ENCODE data around the gene TROAP. TPM values are rescaled to one million over a fixed set of nuclear protein-coding genes. Genes with fewer than 3 reads are reported as not detected.
A peak's percentile ranks its signal among the peaks of the same experiment; 100 is the strongest.
"Not testable (repeated sequence)": the region's sequence is repeated elsewhere in the genome, so short reads cannot be mapped to it uniquely, and the experiment has no call there.

TROAP gene
- total RNA-seq, 1 experiment from 2014 or later: 35.2 TPM

DNA sequence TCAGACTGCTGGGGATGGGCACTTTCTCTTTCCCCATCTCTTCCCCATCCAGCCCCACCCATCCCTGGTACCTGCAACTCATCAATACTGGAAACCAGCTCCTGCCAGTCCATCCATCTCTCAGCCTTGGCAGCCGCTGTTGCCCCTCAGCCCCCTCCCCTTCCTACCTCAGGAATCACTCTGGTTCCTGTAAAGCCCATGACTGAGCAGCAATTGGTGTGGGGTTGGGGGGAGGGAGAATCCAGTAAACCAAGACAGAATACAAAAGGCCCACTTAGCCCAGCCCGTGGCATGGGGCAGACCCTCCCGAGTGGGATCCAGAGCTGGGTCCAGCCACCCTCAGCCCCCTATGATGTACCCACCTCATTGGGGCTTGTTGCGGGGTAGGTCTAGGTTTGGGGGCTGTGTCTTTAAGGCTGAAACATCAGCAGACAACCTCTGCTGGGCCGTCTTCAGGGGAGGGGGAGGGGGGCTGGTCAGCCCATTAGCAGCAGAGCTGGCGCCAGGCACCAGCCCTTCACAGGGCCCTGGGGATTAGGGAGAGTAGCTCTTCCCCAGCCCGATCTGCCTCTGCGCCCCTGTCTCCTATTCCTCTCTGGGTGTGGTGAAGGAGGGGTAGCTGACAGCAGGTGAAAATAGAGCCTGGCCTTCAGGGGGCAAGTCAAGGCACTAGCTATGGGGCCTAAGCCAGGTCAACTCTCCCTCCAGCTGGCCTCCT lies 28.8 kb upstream of the TROAP start:
- DNase-seq (ENCODE audit: extremely low read depth, low read depth): no peak

DNA sequence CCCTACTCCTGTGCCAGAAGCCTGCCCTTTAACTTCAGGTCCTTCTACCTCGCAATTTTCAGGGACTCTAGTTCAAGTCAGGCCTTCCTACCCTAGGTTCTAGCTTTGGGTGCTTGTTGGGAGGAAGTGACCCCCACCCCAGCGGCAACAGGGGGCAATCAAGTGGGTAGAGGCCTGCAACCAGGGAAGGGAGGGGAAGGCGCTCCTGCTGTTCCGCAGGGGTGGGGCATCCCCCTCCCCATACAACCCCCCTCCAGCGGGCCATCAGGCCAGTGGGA lies 28.3 kb upstream of the TROAP start:
- no peak for DNase-seq (ENCODE audit: extremely low read depth, low read depth)

DNA sequence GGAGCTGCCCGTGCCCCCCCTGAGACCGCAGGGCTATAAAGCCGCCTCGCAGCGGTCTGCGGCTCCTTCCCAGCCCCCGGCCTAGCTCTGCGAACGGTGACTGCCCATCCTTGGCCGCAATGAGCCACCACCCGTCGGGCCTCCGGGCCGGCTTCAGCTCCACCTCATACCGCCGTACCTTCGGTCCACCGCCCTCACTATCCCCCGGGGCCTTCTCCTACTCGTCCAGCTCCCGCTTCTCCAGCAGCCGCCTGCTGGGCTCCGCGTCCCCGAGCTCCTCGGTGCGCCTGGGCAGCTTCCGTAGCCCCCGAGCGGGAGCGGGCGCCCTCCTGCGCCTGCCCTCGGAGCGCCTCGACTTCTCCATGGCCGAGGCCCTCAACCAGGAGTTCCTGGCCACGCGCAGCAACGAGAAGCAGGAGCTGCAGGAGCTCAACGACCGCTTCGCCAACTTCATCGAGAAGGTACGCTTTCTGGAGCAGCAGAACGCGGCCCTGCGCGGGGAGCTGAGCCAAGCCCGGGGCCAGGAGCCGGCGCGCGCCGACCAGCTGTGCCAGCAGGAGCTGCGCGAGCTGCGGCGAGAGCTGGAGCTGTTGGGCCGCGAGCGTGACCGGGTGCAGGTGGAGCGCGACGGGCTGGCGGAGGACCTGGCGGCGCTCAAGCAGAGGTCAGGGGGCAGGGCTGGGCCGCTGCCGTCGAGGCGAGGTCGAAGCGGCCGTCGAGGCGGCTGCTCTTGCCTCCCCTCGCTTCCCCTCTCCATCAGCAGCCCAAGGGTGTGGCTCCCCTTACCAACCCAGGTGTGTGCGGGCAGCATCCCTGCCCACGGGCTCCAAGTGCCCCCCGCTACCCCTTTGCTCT lies 27.7 kb upstream of the TROAP start, which contains the start of gene PRPH:
Gene PRPH (plus strand): TSS at position 66 of the 855 bp plus-strand sequence. CDS start 54 bp downstream, at position 120.
- DNase-seq (ENCODE audit: extremely low read depth, low read depth): no peak

DNA sequence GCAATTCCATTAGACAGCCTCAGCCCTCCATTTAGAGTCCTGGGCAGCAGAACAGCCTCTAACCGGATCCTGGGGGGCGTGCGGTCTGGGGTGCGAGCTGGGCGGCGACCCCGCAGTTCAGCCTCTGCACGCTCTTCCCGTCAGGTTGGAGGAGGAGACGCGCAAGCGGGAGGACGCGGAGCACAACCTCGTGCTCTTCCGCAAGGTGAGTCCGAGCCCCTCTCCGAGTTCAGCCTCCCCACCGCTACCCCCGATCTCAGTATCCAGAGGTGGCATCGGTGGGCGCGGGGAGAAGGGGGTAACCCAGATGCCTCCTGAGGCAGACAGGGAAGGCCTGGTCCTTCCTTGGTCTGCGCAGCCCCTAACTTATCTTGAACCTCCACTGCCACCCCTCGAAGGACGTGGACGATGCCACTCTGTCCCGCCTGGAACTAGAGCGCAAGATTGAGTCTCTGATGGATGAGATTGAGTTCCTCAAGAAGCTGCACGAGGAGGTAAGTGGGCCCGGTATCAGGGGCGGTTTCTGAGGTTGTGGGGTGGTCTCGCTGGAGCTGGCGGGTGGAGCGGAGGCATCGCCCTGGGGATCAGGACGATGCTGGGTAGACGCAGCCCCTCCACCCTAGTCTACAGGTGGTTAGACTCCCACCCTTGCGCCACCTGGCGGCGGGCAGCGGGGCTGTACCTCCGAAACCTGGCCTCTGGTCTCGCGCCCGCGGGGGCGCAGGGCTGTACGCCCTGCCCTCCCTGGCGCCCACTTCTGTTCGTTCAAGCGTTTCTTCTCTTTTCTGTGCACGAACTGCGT lies 26.8 kb upstream of the TROAP start:
- no peak for DNase-seq (ENCODE audit: extremely low read depth, low read depth)

DNA sequence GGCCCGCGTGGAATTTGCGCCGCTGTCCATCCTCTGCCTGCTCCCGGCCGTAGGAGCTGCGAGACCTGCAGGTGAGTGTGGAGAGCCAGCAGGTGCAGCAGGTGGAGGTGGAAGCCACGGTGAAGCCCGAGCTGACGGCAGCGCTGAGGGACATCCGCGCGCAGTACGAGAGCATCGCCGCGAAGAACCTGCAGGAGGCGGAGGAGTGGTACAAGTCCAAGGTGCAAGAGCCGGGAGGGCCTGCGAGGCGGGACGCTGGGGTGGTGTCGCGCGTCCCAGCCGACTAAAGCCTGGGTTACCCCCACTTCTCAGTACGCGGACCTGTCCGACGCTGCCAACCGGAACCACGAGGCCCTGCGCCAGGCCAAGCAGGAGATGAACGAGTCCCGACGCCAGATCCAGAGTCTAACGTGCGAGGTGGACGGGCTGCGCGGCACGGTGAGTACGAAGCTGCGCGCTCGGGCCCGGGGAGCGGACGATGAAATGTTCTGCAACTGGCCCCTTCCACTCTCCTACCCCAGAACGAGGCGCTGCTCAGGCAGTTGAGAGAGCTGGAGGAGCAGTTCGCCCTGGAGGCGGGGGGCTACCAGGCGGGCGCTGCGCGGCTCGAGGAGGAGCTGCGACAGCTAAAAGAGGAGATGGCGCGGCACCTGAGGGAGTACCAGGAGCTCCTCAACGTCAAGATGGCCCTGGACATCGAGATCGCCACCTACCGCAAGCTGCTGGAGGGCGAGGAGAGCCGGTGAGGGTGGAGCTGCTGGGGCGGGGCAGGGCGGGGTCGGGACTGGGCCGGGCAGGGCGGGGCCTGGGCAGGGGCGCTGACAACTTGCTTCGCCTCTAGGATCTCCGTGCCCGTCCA lies 26.0 kb upstream of the TROAP start:
- peak; percentile 65 for DNase-seq (ENCODE audit: extremely low read depth, low read depth)

DNA sequence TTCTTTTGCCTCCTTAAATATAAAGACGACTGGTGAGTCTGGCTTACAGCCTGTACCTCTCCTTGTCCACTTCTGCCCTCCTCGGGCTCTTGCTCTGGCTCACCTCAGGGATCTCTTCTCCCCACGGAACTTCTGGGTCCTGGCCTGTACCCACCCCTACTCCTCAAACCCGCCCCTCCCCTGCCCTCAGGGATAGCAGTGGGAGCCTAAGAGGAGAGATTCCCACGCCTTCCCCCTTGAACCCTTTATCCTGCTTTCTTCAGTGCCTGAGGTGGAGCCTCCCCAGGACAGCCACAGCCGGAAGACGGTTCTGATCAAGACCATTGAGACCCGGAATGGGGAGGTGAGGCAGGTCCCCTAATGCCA lies 25.4 kb upstream of the TROAP start:
- DNase-seq (ENCODE audit: extremely low read depth, low read depth): no peak

DNA sequence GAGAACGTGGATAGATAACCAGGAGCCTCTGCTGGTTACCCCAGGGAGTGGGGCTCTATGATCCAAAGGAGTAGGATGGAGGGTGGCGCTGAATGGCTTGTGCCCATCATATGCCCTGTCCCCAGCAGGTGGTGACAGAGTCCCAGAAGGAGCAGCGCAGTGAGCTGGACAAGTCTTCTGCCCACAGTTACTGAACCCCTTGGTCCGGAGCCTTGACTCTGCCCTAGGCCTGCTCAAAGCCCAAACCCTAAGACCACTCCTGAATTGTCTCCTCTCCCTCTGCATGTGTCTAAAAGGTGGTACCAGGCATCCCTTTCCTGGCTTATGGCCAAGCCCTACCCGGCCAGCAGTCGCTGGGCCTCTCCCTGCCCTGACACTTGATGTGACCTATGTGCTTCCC lies 24.9 kb upstream of the TROAP start:
- no peak for DNase-seq (ENCODE audit: extremely low read depth, low read depth)

DNA sequence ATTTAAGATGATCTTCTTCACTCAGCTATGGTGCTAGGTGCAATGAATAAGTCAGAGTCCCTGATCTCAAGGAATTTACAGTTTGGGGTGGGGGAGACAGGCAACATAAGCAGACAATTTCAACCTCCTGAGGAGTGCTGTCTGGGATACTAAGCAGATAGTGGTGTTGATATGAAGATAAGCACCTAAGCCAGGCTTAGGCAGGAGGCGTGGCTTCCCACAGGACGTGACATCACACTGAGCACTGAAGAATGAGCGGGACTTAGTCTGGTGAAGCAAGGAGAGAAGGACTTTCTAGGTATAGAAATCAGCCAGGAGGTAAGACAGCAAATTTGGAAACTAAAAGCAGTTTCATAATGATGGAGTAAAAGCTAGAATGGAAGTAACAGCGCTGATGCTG lies 21.3 kb upstream of the TROAP start:
- DNase-seq (ENCODE audit: extremely low read depth, low read depth): no peak

DNA sequence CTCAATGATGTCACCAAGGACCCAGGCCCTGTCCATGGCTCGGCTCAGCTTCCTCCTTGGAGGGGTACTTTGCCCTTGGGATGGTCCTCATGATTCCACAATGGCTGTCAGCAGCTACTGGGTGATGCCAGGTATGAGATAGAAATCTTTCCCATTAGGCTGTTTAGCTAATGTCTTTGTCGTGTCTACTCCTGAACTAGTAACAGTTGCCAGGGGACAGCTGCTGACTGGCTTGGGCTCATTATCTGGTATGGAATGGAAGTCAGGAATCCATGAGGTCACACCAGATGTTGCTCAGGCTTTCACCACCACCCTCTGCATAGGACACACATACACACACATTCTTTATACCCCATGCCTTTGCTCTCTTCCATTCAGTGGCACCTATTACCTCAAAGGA lies 18.9 kb upstream of the TROAP start:
- no peak for DNase-seq (ENCODE audit: extremely low read depth, low read depth)

DNA sequence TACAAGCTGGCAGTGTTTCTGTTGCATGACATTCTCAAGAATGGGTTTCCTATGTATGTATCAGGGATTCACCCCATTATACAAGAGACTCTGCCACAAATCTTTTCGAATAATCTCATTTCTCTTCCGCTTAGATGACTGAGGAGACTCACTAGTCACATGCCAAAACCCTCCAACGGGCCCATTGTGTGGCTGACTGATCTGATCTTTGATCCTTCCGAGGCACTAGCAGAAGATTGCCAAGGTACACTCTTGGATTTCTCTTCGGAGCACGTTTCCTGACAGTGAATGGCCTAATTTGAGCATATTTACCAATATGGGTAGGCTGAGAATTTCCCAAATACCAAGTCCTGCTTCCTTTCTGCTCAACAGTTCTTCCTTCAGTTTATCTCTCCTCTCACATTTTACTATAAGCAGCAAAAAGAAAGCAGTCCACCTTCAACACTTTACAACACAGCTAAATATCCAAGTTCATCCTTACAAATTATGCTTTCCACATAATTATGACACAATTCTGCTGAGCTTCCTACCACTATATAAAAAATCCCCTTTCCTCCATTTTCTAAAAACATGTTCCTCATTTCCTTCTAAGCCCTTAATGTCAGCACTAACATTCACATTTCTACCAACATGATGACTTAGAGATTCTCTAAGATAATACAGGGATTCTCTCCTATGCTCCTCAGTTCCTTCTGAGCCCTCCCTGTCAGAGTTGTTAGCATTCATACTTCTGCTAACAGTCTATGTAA lies 17.1 kb upstream of the TROAP start:
- DNase-seq (ENCODE audit: extremely low read depth, low read depth): no peak

DNA sequence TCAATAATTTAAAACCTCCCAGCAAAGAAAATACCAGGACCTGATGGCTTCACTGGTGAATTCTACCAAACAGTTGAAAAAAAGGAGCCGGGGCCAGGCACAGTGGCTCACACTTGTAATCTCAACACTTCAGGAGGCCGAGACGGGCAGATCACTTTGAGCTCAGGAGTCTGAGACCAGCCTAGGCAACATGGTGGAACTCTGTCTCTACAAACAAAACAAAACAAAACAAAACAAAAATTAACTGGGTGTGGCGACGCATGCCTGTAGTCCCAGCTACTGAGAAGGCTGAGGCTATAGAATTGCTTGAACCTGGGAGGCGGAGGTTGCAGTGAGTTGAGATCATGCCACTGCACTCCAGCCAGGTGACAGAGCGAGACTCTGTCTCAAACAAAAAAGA lies 13.7 kb upstream of the TROAP start:
- no peak for DNase-seq (ENCODE audit: extremely low read depth, low read depth)

DNA sequence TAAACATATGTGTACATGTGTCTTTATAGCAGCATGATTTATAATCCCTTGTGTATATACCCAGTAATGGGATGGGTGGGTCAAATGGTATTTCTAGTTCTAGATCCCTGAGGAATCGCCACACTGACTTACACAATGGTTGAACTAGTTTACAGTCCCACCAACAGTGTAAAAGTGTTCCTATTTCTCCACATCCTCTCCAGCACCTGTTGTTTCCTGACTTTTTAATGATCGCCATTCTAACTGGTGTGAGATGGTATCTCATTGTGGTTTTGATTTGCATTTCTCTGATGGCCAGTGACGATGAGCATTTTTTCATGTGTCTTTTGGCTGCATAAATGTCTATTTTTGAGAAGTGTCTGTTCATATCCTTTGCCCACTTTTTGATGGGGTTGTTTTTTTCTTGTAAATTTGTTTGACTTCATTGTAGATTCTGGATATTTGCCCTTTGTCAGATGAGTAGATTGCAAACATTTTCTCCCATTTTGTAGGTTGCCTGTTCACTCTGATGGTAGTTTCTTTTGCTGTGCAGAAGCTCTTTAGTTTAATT lies 12.5 kb upstream of the TROAP start:
- DNase-seq (ENCODE audit: extremely low read depth, low read depth): not testable (repeated sequence)

DNA sequence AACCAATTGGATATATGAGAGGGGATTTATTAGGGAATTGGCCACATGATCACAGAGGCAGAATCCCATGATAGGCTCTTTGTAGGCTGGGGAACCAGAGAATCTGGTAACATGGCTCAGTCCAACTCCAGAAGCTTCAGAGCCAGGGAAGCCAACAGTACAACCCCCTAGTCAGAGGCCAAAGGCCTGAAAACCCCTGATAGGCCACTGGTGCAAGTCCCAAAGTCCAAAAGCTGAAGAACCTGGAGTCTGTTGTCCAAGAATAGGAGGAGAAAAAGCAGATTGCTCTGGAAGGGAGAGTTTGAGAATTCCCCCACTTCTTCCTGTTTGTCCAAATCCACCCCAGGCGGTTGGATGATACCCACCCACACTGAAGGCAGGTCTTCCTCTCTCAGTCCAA lies 8.2 kb upstream of the TROAP start:
- no peak for DNase-seq (ENCODE audit: extremely low read depth, low read depth)

DNA sequence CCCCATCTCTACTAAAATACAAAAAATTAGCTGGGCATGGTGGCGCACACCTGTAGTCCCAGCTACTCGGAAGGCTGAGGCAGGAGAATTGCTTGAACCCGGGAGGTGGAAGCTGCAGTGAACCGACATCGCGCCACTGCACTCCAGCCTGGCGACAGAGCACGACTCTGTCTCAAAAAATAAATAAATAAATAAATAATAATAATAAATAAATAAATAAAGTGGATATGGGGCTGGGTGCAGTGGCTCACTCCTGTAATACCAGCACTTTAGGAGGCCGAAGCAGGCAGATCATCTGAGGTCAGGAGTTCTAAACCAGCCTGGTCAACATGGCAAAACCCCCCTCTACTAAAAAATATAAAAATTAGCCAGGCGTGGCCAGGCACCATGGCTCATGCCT lies 5.9 kb upstream of the TROAP start:
- DNase-seq (ENCODE audit: extremely low read depth, low read depth): not testable (repeated sequence)

DNA sequence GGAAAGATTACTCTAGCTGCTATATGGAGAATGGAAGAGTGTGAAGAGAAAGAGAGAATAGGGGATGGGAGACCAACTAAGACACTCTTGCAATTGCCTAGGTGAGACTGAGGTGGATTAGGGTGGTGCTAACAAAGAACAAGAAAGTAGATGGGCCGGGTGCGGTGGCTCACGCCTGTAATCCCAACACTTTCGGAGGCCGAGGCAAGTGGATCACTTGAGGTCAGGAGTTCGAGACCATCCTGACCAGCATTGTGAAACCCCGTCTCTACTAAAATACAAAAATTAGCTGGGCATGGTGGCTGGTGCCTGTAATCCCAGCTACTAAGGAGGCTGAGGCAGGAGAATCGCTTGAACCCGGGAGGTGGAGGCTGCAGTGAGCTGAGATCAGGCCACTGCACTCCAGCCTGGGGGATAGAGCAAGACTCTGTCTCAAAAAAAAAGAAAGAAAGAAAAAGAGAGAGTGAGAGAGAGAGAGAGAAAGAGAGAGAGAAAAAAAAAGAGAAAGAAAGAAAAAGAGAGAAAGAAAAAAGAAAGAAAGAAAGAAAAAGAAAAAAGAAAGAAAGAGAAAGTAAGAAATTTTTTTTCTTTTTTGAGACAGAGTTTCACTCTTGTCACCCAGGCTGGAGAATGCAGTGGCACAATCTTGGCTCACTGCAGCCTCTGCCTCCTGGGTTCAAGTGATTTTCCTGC lies 2.5 kb upstream of the TROAP start:
- DNase-seq (ENCODE audit: extremely low read depth, low read depth): not testable (repeated sequence)

DNA sequence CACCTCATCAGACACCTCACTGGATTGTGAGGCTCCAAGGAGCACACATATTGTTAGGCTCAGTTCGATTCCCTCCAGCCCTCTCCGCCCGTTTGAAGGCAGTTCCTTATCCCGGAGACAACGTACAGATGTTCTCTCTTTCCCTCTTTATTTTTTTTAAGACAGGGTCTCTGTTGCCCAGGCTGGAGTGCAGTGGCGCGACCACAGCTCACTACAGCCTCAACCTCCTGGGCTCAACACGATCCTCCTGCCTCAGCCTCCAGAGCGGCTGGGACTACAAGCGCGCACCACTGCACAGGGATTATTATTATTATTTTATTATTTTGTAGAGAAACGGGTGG lies 718 bp upstream of the TROAP start:
- no peak for DNase-seq (ENCODE audit: extremely low read depth, low read depth)

DNA sequence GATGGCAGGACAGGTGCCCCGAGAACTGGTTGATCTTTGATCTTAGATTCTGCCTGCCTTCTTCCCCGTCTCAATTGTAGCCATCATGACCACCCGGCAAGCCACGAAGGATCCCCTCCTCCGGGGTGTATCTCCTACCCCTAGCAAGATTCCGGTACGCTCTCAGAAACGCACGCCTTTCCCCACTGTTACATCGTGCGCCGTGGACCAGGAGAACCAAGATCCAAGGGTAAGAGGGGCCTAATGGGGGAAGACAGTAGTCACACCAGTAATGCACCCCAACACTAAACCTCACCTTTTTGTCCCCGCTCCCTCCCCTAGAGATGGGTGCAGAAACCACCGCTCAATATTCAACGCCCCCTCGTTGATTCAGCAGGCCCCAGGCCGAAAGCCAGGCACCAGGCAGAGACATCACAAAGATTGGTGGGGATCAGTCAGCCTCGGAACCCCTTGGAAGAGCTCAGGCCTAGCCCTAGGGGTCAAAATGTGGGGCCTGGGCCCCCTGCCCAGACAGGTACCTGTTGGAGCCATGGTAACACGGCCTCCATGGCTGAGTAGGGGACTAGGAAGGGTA lies 556 bp downstream of the TROAP start:
- no peak for DNase-seq (ENCODE audit: extremely low read depth, low read depth)

DNA sequence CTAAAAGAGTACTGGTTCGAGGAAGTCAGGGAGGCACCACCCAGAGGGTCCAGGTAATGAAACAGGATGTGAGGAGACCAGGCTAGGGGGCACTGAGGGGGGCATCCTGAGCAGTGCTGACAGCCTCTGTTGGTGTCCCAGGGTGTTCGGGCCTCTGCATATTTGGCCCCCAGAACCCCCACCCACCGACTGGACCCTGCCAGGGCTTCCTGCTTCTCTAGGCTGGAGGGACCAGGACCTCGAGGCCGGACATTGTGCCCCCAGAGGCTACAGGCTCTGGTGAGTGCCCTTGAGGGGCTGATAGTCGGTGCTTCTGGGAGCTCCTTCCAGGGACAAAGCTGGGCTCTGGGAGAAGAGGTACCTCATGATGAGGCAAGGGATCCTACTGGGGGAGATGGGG lies 2.6 kb downstream of the TROAP start:
- DNase-seq (ENCODE audit: extremely low read depth, low read depth): no peak

DNA sequence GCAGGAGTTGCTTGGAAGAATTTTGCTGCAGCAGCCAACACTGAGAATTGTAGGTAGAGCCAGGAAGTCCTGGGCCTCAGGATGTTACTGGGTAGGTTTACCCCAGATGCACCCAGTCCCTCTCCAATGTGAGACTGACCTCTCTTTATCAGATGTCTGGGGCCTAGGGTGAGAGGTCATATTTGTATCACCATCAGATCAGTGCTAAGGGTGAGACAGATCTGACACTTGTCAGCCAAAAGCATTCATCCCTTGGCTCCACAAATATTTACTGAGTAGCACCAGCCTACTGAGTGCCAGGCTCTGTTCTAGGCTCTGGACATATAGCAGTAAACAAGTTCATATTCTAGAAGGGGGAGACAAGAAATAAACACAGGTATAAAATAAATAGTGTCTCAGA lies 4.3 kb downstream of the TROAP start:
- DNase-seq (ENCODE audit: extremely low read depth, low read depth): no peak

Measured in NCI-H460 (cell line).